Small intestine (tissue), 7 donors: ENCODE data around the gene SIPA1L3. TPM values are rescaled to one million over a fixed set of nuclear protein-coding genes. Genes with fewer than 3 reads are reported as not detected.
A peak's percentile ranks its signal among the peaks of the same experiment; 100 is the strongest.

Experiments used
- DNase-seq, 2 donors: peaks; one replicate each; pipeline versions ENCODE4 v3.0.0 to v3.0.0-alpha.2; 2013
- FAIRE-seq: peaks from 2 replicates; lab custom pipeline; 2012; peaks lifted over from hg19 to GRCh38; lab: Jason Lieb, UNC
- H3K27ac ChIP-seq, 3 donors: one replicate each; pipeline ENCODE4 v1.5.1; 2013; ENCODE audit warnings: low read length in 2 of 3, mild to moderate bottlenecking in 2 of 3, control low read depth in 1 of 3, inconsistent platforms in 1 of 3, low read depth in 1 of 3, moderate library complexity in 1 of 3
- H3K27me3 ChIP-seq, 3 donors: one replicate each; pipeline ENCODE4 v1.6.1; 2013; ENCODE audit warnings: low read length in 3 of 3, inconsistent platforms in 1 of 3; ENCODE audit not compliant: control insufficient read depth in 3 of 3, insufficient read depth in 3 of 3
- H3K36me3 ChIP-seq, 3 donors: one replicate each; pipeline ENCODE4 v1.6.1; 2013; ENCODE audit warnings: low read length in 3 of 3, inconsistent platforms in 1 of 3, low read depth in 1 of 3, mild to moderate bottlenecking in 1 of 3, moderate library complexity in 1 of 3; ENCODE audit not compliant: control insufficient read depth in 3 of 3, insufficient read depth in 2 of 3
- H3K4me1 ChIP-seq, 3 donors: one replicate each; pipeline ENCODE4 v1.6.1; 2013; ENCODE audit warnings: low read length in 2 of 3, inconsistent platforms in 1 of 3, low read depth in 1 of 3, mild to moderate bottlenecking in 1 of 3, moderate library complexity in 1 of 3; ENCODE audit not compliant: control insufficient read depth in 3 of 3, insufficient read depth in 2 of 3
- H3K4me3 ChIP-seq, 3 donors: one replicate each; pipeline ENCODE4 v1.5.1; 2013; ENCODE audit warnings: low read length in 3 of 3, control low read depth in 1 of 3, inconsistent platforms in 1 of 3, low read depth in 1 of 3, mild to moderate bottlenecking in 1 of 3, moderate library complexity in 1 of 3
- H3K9me3 ChIP-seq, 2 donors: one replicate each; pipeline ENCODE4 v1.6.1; 2013; ENCODE audit warnings: low read depth in 1 of 2, low read length in 1 of 2; ENCODE audit not compliant: control insufficient read depth in 2 of 2, insufficient read depth in 1 of 2
- WGBS, 3 donors: extraction: QIAGEN DNeasy Blood & Tissue Kit; methylation state at CpG; one replicate each; pipeline ENCODE4 v1.1.7; 2013; 5-methylcytosine and 5-hydroxymethylcytosine counted together
- polyA plus RNA-seq, 4 donors: library from polyadenylated mRNA; stranded (reverse) in 3 of 4; unstranded in 1 of 4; fragments of 200-250 nt in 3 of 4; fragments of 120-200 nt in 1 of 4; gene quantifications; one replicate each; pipeline versions ENCODE4 v1.2.1 to v1.2.3, GENCODE V29; 2013
- donor health status: healthy with polysubstance abuse.
- donor health status: control.
- donor health status: control.
- donor health status: Bipolar disorder and iron deficiency.
- donor health status: healthy.

The SIPA1L3 gene
- polyA plus RNA-seq, 4 donors = 19.2 to 57.9 (median 34.1) TPM

GRCh38 chr19:37877147-37877546, 29.9 kb upstream of the SIPA1L3 start:
- H3K27me3 ChIP-seq = no peaks in the 10 kb centered on the region
- FAIRE-seq = no peak
- WGBS, 3 donors = 78 to 92% (median 87%) methylated on average over 3 of the region's 3 CpGs

GRCh38 chr19:37885392-37885791, 21.6 kb upstream of the SIPA1L3 start:
- no peak for DNase-seq
- no peak for FAIRE-seq
- H3K27ac ChIP-seq = no peak overlapping the region
- no peaks in the 10 kb centered on the region for H3K4me1 ChIP-seq
- H3K27me3 ChIP-seq = peaks cover 0 to 7% (median 0%) of the 10 kb centered on the region in 3 donors
- no peak overlapping the region for H3K4me3 ChIP-seq
- peaks cover 0 to 12% of the 10 kb centered on the region in 2 donors for H3K9me3 ChIP-seq
- no peaks in the 10 kb centered on the region for H3K36me3 ChIP-seq
- WGBS, 3 donors = 90 to 100% (median 94%) methylated on average over 1 of the region's 1 CpG

More at GRCh38 chr19:37877147-37877546, 29.9 kb upstream of the SIPA1L3 start:
- no peak for DNase-seq
- H3K36me3 ChIP-seq = no peaks in the 10 kb centered on the region
- H3K4me1 ChIP-seq = no peaks in the 10 kb centered on the region
- H3K9me3 ChIP-seq = no peaks in the 10 kb centered on the region
- no peak overlapping the region for H3K27ac ChIP-seq
- no peak overlapping the region for H3K4me3 ChIP-seq

- Histone ChIP-seq H3K36me3 (no peaks in the 10 kb centered on the region), H3K27ac (no peak overlapping the region), H3K9me3 (peaks cover 0 to 12% of the 10 kb centered on the region in 2 donors), H3K27me3 (peaks cover 0 to 7% (median 0%) of the 10 kb centered on the region in 3 donors), H3K4me3 (no peak overlapping the region), H3K4me1 (no peaks in the 10 kb centered on the region)
- FAIRE-seq (no peak), DNase-seq (no peak)
- WGBS, 3 donors = 64 to 81% (median 75%) methylated on average over 1 of the region's 1 CpG
Observed at GRCh38 chr19:37886571-37886970, 20.4 kb upstream of the SIPA1L3 start.

- Histone ChIP-seq H3K36me3 (no peaks in the 10 kb centered on the region), H3K9me3 (no peaks in the 10 kb centered on the region), H3K4me3 (no peak overlapping the region), H3K4me1 (peaks cover 0 to 10% (median 0%) of the 10 kb centered on the region in 3 donors), H3K27me3 (peaks cover 0 to 3% (median 0%) of the 10 kb centered on the region in 3 donors), H3K27ac (no peak overlapping the region)
- DNase-seq = peak; percentile 68 to 76
- 31 to 69% (median 45%) methylated on average over 11 of the region's 11 CpGs for WGBS, 3 donors
- FAIRE-seq = no peak
Observed at GRCh38 chr19:37893845-37894575, 13.0 kb upstream of the SIPA1L3 start.

GRCh38 chr19:37896180-37896579, 10.8 kb upstream of the SIPA1L3 start:
- no peak for FAIRE-seq
- H3K27me3 ChIP-seq = peaks cover 0 to 3% (median 0%) of the 10 kb centered on the region in 3 donors

GRCh38 chr19:37899453-37899852, 7.6 kb upstream of the SIPA1L3 start:
- peaks cover 0 to under 1% (median 0%) of the 10 kb centered on the region in 3 donors for H3K4me1 ChIP-seq
- H3K36me3 ChIP-seq = no peaks in the 10 kb centered on the region
- H3K4me3 ChIP-seq = no peak overlapping the region
- no peak overlapping the region for H3K27ac ChIP-seq
- DNase-seq (no peak), FAIRE-seq (no peak)
- H3K9me3 ChIP-seq = no peaks in the 10 kb centered on the region
- WGBS, 3 donors = 82 to 89% (median 82%) methylated on average over 1 of the region's 1 CpG
- no peaks in the 10 kb centered on the region for H3K27me3 ChIP-seq

More at GRCh38 chr19:37896180-37896579, 10.8 kb upstream of the SIPA1L3 start:
- Histone ChIP-seq H3K4me3 (no peak overlapping the region), H3K27ac (no peak overlapping the region), H3K9me3 (no peaks in the 10 kb centered on the region), H3K4me1 (peaks cover 0 to 10% (median 0%) of the 10 kb centered on the region in 3 donors), H3K36me3 (no peaks in the 10 kb centered on the region)
- DNase-seq = no peak
- WGBS, 3 donors = 86 to 87% (median 87%) methylated on average over 8 of the region's 8 CpGs

- Histone ChIP-seq H3K27ac (no peak overlapping the region), H3K36me3 (no peaks in the 10 kb centered on the region), H3K27me3 (no peaks in the 10 kb centered on the region), H3K4me1 (no peaks in the 10 kb centered on the region), H3K9me3 (no peaks in the 10 kb centered on the region), H3K4me3 (no peak overlapping the region)
- FAIRE-seq = no peak
- 64 to 72% (median 67%) methylated on average over 2 of the region's 2 CpGs for WGBS, 3 donors
- no peak for DNase-seq
Observed at GRCh38 chr19:37899966-37900365, 7.0 kb upstream of the SIPA1L3 start.

GRCh38 chr19:37902668-37903067, 4.3 kb upstream of the SIPA1L3 start:
- no peak overlapping the region for H3K27ac ChIP-seq
- peak; percentile 87 to 89 for DNase-seq
- 1% methylated on average over 4 of the region's 4 CpGs for WGBS, 3 donors
- H3K4me1 ChIP-seq = peaks cover 0 to 10% (median 0%) of the 10 kb centered on the region in 3 donors
- no peaks in the 10 kb centered on the region for H3K9me3 ChIP-seq
- no peaks in the 10 kb centered on the region for H3K36me3 ChIP-seq
- H3K27me3 ChIP-seq = no peaks in the 10 kb centered on the region
- FAIRE-seq = no peak
- H3K4me3 ChIP-seq = no peak overlapping the region
